Stomach (tissue), 9 donors: Measurements from ENCODE around the gene KRT37. TPM values are rescaled to one million over a fixed set of nuclear protein-coding genes. Genes with fewer than 3 reads are reported as not detected.

Source experiments
- DNase-seq, 2 donors: peaks; one replicate each; pipeline versions ENCODE4 v3.0.0 to v3.0.0-alpha.2; 2013 to 2019
- H3K27ac ChIP-seq, 5 donors: fragments of 200-600 bp in 4 of 5; sonication (generic) in 4 of 5; one replicate each; pipeline ENCODE4 v1.5.1; 2013 to 2019; ENCODE audit warnings: mild to moderate bottlenecking in 1 of 5, moderate library complexity in 1 of 5
- H3K27me3 ChIP-seq, 3 donors: fragments of 200-600 bp; sonication (generic); one replicate each; pipeline ENCODE4 v1.5.1; 2017 to 2019; ENCODE audit warnings: mixed run types in 1 of 3
- H3K36me3 ChIP-seq, 4 donors: fragments of 200-600 bp; sonication (generic); 1 replicate in 3 of 4; 2 replicates in 1 of 4; pipeline ENCODE4 v1.5.1; 2016 to 2019
- H3K4me1 ChIP-seq, 4 donors: fragments of 200-600 bp; sonication (generic); one replicate each; pipeline ENCODE4 v1.5.1; 2016 to 2019
- H3K4me3 ChIP-seq, 4 donors: fragments of 200-600 bp; sonication (generic) in 3 of 4; one replicate each; pipeline ENCODE4 v1.5.1; 2016 to 2019; ENCODE audit warnings: mild to moderate bottlenecking in 1 of 4
- H3K9me3 ChIP-seq, 4 donors: fragments of 200-600 bp; sonication (generic); one replicate each; pipeline ENCODE4 v1.5.1; 2016 to 2019
- EP300 ChIP-seq: sonication (generic); formaldehyde crosslinking; IDR thresholded peaks from one replicate; pipeline ENCODE4 v1.6.1; 2017; ENCODE audit warnings: antibody characterized with exemption
- POLR2A ChIP-seq, 4 donors: fragments of 450-650 bp; IDR thresholded peaks; one replicate each; pipeline ENCODE4 v1.6.1; 2016; ENCODE audit warnings: antibody characterized with exemption in 4 of 4, control low read depth in 2 of 4, mild to moderate bottlenecking in 1 of 4, moderate library complexity in 1 of 4
- POLR2AphosphoS5 ChIP-seq, 3 donors: sonication (generic); formaldehyde crosslinking; IDR thresholded peaks; one replicate each; pipeline ENCODE4 v1.6.1; 2016; ENCODE audit warnings: antibody characterized with exemption in 3 of 3
- WGBS, 5 donors: extraction: QIAGEN DNeasy Blood & Tissue Kit in 3 of 5; methylation state at CpG; one replicate each; pipeline versions ENCODE4 v1.1.5 to v1.1.7; 2013 to 2018; 5-methylcytosine and 5-hydroxymethylcytosine counted together
- intact Hi-C: fragments of 100-400 bp; cut with DNase I; formaldehyde crosslinking; loops from one replicate; pipeline ENCODE4 v1.15.1; 2023; ENCODE audit warnings: low total_unique reads
- polyA plus RNA-seq, 3 donors: library from polyadenylated mRNA; stranded (reverse); fragments of 200-250 nt; gene quantifications; one replicate each; pipeline ENCODE4 v1.2.3, GENCODE V29; 2013
- total RNA-seq, 5 donors: library from RNA; depleted of rRNA; stranded (reverse); fragments of >200 nt; gene quantifications; one replicate each; pipeline versions ENCODE4 v1.1.0 to v1.2.3, GENCODE V29; 2014 to 2016
- TF ChIP-seq, protein P1 (sequence below), 7 experiments: fragments of 450-650 bp in 4 of 7; fragments of 200-600 bp in 3 of 7; sonication (generic) in 3 of 7; IDR thresholded peaks; one replicate each; pipeline ENCODE4 v1.5.1; 2016 to 2019; ENCODE audit warnings: antibody characterized with exemption in 7 of 7, control low read depth in 2 of 7, mild to moderate bottlenecking in 1 of 7
- donor health status: healthy with polysubstance abuse.
- donor health status: Bipolar disorder and iron deficiency.
- donor health status: healthy.

Gene KRT37
- total and polyA plus RNA-seq, 8 donors: not detected

DNA sequence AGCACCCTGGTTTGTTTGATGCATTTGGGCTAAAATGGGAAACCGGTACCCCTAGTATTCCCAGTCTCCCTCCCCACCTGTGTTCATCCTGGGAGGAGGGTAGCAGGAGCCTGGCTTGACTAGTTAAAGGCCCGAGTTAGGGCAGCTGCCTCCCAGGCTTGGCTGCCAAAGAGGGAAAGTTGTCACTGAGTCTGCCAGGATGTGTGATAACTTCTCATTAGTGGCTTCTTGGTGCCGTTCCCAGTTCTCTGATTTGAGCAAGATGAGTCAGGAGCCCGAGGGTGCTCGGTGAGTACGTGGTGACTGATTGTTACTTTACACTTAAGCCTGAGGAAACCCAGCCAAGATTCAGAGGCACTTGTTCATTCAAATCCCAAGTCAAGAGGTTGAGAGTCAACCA is 40.3 kb upstream of the KRT37 start:
- Histone ChIP-seq H3K27me3 (no peaks in the 10 kb centered on the region), H3K36me3 (no peaks in the 10 kb centered on the region), H3K9me3 (peaks cover 0 to 10% (median 0%) of the 10 kb centered on the region in 4 donors), H3K27ac (no peak overlapping the region), H3K4me1 (peaks cover 0 to 11% (median 3%) of the 10 kb centered on the region in 4 donors), H3K4me3 (no peak overlapping the region)
- TF ChIP-seq POLR2A (IDR thresholded peaks at IDR 0.05) (no peak), POLR2AphosphoS5 (IDR thresholded peaks at IDR 0.05) (peak in 2 of 3 donors; percentile 66 to 72), EP300 (no peak)
- WGBS, 5 donors: 12 to 25% (median 21%) methylated on average over 6 of the region's 6 CpGs
- intact Hi-C loops: no loop called here
- peak; percentile 59 to 64 for DNase-seq

DNA sequence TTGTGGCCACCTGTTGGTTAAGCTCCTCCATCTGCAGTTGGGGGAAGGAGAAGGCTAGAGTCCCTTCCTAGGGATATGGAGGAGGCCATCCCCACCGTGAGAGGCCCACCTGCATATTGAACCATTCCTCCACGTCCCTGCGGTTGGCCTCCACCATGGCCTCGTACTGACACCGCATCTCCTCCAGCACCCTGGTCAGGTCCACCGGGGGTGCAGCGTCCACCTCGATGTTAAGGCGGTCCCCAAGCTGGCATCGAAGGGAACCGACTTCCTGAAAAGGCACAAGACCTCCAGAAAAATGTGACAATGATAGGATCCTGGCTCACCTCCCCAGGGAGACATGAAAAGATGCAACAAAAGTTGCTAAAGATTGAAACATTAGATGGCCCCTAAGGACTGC is 39.8 kb upstream of the KRT37 start:
- no peak overlapping the region for H3K4me3 ChIP-seq
- peaks cover 0 to 11% (median 3%) of the 10 kb centered on the region in 4 donors for H3K4me1 ChIP-seq
- peaks cover 0 to 10% (median 0%) of the 10 kb centered on the region in 4 donors for H3K9me3 ChIP-seq
- 88 to 96% (median 91%) methylated on average over 11 of the region's 11 CpGs for WGBS, 5 donors
- no peak for DNase-seq
- H3K27me3 ChIP-seq: no peaks in the 10 kb centered on the region
- H3K36me3 ChIP-seq: no peaks in the 10 kb centered on the region
- no peak overlapping the region for H3K27ac ChIP-seq
- TF ChIP-seq POLR2A (IDR thresholded peaks at IDR 0.05) (no peak), POLR2AphosphoS5 (IDR thresholded peaks at IDR 0.05) (no peak), EP300 (no peak)
- TF ChIP-seq, protein P1, sequence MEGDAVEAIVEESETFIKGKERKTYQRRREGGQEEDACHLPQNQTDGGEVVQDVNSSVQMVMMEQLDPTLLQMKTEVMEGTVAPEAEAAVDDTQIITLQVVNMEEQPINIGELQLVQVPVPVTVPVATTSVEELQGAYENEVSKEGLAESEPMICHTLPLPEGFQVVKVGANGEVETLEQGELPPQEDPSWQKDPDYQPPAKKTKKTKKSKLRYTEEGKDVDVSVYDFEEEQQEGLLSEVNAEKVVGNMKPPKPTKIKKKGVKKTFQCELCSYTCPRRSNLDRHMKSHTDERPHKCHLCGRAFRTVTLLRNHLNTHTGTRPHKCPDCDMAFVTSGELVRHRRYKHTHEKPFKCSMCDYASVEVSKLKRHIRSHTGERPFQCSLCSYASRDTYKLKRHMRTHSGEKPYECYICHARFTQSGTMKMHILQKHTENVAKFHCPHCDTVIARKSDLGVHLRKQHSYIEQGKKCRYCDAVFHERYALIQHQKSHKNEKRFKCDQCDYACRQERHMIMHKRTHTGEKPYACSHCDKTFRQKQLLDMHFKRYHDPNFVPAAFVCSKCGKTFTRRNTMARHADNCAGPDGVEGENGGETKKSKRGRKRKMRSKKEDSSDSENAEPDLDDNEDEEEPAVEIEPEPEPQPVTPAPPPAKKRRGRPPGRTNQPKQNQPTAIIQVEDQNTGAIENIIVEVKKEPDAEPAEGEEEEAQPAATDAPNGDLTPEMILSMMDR (IDR thresholded peaks at IDR 0.05): no peak
- intact Hi-C loops: no loop called here

DNA sequence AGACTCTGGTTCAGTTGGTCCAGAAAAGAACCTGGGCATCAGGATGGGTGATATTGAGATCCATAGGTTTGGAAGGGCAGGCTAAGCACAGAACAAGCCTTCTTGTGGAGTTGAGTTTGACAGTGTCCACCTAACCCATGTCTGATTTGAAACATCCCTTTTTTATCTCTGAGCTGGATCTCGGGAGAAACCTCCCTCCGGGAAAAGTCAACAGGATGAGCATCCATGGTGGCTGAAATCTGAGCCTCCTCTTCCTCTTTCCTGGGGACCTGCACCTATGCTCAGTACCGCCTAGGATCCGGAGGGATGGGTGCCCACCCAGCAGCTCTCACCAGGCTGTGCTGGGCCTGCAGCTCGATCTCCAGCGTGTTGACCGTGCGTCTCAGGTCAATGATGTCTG is 39.4 kb upstream of the KRT37 start:
- WGBS, 5 donors: 93 to 95% (median 94%) methylated on average over 8 of the region's 8 CpGs

DNA sequence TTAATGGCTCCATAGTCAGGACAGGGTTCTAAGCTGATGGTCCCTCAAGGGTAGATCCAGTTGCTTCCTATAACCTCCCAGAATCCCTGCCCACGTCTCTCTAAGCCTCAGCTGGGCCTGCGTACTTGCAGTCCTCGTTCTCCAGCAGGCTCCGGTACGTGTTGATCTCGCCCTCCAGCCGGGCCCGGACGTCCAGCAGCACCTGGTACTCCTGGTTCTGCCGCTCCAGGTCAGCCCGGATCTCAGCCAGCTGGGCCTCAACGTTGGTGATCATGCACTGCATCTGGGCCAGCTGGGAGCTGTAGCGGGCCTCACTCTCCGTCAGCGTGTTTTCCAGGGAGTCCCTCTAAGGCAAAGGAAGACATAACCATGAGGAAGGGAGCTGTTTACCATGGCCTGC is 38.3 kb upstream of the KRT37 start:
- Histone ChIP-seq H3K9me3 (peaks cover 0 to 3% (median 0%) of the 10 kb centered on the region in 4 donors), H3K27me3 (no peaks in the 10 kb centered on the region), H3K4me3 (no peak overlapping the region), H3K27ac (no peak overlapping the region), H3K4me1 (peaks cover 0 to 11% (median 3%) of the 10 kb centered on the region in 4 donors), H3K36me3 (no peaks in the 10 kb centered on the region)
- intact Hi-C loops: no loop called here
- WGBS, 5 donors: 68 to 80% (median 79%) methylated on average over 14 to 15 of the region's 15 CpGs
- DNase-seq: no peak
- TF ChIP-seq, protein P1 (IDR thresholded peaks at IDR 0.05): no peak
- TF ChIP-seq POLR2A (IDR thresholded peaks at IDR 0.05): no peak
- no peak for TF ChIP-seq EP300
- TF ChIP-seq POLR2AphosphoS5 (IDR thresholded peaks at IDR 0.05): no peak

More for the DNA sequence above, 39.4 kb upstream of the KRT37 start:
- H3K4me1 ChIP-seq: peaks cover 0 to 11% (median 3%) of the 10 kb centered on the region in 4 donors
- H3K36me3 ChIP-seq: no peaks in the 10 kb centered on the region
- TF ChIP-seq POLR2A (IDR thresholded peaks at IDR 0.05) (no peak), EP300 (no peak), POLR2AphosphoS5 (IDR thresholded peaks at IDR 0.05) (no peak)
- TF ChIP-seq, protein P1 (IDR thresholded peaks at IDR 0.05): no peak
- DNase-seq: no peak
- H3K9me3 ChIP-seq: peaks cover 0 to 10% (median 0%) of the 10 kb centered on the region in 4 donors
- intact Hi-C loops: no loop called here
- no peak overlapping the region for H3K27ac ChIP-seq
- no peak overlapping the region for H3K4me3 ChIP-seq
- no peaks in the 10 kb centered on the region for H3K27me3 ChIP-seq

DNA sequence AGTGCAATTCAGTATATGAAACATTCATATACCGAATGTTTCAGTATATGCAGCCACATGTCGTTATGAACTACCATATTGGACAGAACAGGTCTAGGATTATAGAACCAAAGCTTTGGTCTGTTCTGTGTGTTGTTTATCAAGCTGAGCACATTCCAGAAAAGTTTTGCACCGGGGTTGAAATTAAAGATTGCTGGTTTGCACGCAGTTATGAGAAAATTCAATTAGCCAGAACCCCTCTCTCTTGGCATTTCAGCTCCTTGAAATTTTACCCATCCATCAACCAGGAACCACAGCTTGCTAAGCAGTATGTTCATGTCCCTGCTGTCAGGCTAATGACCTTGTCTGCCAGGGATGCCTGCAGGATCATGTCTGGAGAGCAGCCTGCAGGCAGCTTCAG is 33.3 kb upstream of the KRT37 start:
- TF ChIP-seq, protein P1 (IDR thresholded peaks at IDR 0.05): no peak
- TF ChIP-seq EP300: no peak
- no peak for TF ChIP-seq POLR2AphosphoS5 (IDR thresholded peaks at IDR 0.05)
- TF ChIP-seq POLR2A (IDR thresholded peaks at IDR 0.05): no peak
- Histone ChIP-seq H3K4me1 (no peaks in the 10 kb centered on the region), H3K36me3 (no peaks in the 10 kb centered on the region), H3K27ac (no peak overlapping the region), H3K9me3 (no peaks in the 10 kb centered on the region), H3K27me3 (peaks cover 0 to 6% (median 0%) of the 10 kb centered on the region in 3 donors), H3K4me3 (no peak overlapping the region)
- peak in 1 of 2 donors; percentile 20 for DNase-seq
- WGBS, 5 donors: 67 to 89% (median 77%) methylated on average over 4 of the region's 4 CpGs
- intact Hi-C loops: no loop called here
